Psoas muscle (tissue), 8 donors: ENCODE measurements around the gene VAMP5. TPM values are rescaled to one million over a fixed set of nuclear protein-coding genes. Genes with fewer than 3 reads are reported as not detected.
"Not testable (repeated sequence)": the region's sequence is repeated elsewhere in the genome, so short reads cannot be mapped to it uniquely, and the experiment has no call there.

ENCODE experiments used
- ATAC-seq, 4 donors: fragments of 200-7000 bp; cut with Tn5 transposase; one replicate each; pipeline ENCODE4 v1.9.1; 2020; ENCODE audit warnings: moderate library complexity in 3 of 4, mild to moderate bottlenecking in 2 of 4
- DNase-seq, 2 donors: peaks; one replicate each; pipeline ENCODE4 v3.0.0-alpha.2; 2020
- H3K27ac ChIP-seq: fragments of 200-600 bp; one replicate; pipeline ENCODE4 v1.8.0; 2022
- H3K27me3 ChIP-seq, 3 donors: fragments of 200-600 bp in 1 of 3; one replicate each; pipeline versions ENCODE4 v1.6.1 to v1.8.0; 2013 to 2022; ENCODE audit warnings: low read length in 2 of 3, mild to moderate bottlenecking in 2 of 3, moderate library complexity in 1 of 3; ENCODE audit not compliant: insufficient read depth in 3 of 3
- H3K36me3 ChIP-seq, 2 donors: fragments of 200-600 bp in 1 of 2; one replicate each; pipeline versions ENCODE4 v1.6.1 to v1.8.0; 2013 to 2022; ENCODE audit warnings: low read depth in 1 of 2, mild to moderate bottlenecking in 1 of 2, moderate library complexity in 1 of 2; ENCODE audit not compliant: insufficient read depth in 1 of 2
- H3K4me1 ChIP-seq: fragments of 200-600 bp; one replicate; pipeline ENCODE4 v1.8.0; 2022
- H3K4me3 ChIP-seq: fragments of 200-600 bp; one replicate; pipeline ENCODE4 v1.8.0; 2022; ENCODE audit warnings: mild to moderate bottlenecking
- H3K9me3 ChIP-seq: fragments of 200-600 bp; one replicate; pipeline ENCODE4 v1.8.0; 2022
- CTCF ChIP-seq: fragments of 200-600 bp; IDR thresholded peaks from one replicate; pipeline ENCODE4 v1.8.0; 2022; ENCODE audit warnings: antibody characterized with exemption
- WGBS, 3 donors: extraction: QIAGEN DNeasy Blood & Tissue Kit; methylation state at CpG; one replicate each; pipeline versions ENCODE4 v1.1.6 to v1.1.7; 2013; 5-methylcytosine and 5-hydroxymethylcytosine counted together
- intact Hi-C, 2 donors: fragments of 100-400 bp; cut with DNase I; formaldehyde crosslinking; loops; one replicate each; pipeline versions ENCODE4 v1.11.0 to v1.14.2; 2022
- polyA plus RNA-seq, 3 donors: library from polyadenylated mRNA; stranded (reverse); fragments of 200-250 nt; gene quantifications; one replicate each; pipeline ENCODE4 v1.2.3, GENCODE V29; 2013
- total RNA-seq, 4 donors: library from RNA; stranded (reverse); fragmentation: NEBNext Ultra II Directional in 2 of 4; extraction: Animal tissue kit (Norgen Biotek cat#: 25700) in 2 of 4; gene quantifications; one replicate each; pipeline versions ENCODE4 v1.2.1 to v1.2.4, GENCODE V29; 2021 to 2023
- donor health status: healthy with polysubstance abuse.
- donor health status: DM: no; HTN: no; CAD: no; lungs with moderate emphysema.
- donor health status: Bipolar disorder and iron deficiency.
- donor health status: healthy.
- donor health status: DM: yes; HTN: yes; CAD: no.
- donor health status: DM: no; HTN: no; CAD: no.
- donor health status: DM: no; HTN: no; CAD: no.
- donor health status: DM: yes; HTN: yes; CAD: no.

The VAMP5 gene
- total and polyA plus RNA-seq, 7 donors, result 58.1 to 149 (median 95.0) TPM

GRCh38 chr2:85554980-85555612 is 29.1 kb upstream of the VAMP5 start:
- H3K36me3 ChIP-seq, result peaks cover 10 to 93% of the 10 kb centered on the region in 2 donors

GRCh38 chr2:85557130-85557529 is 27.1 kb upstream of the VAMP5 start:
- H3K36me3 ChIP-seq, result peaks cover 7 to 75% of the 10 kb centered on the region in 2 donors
- H3K4me3 ChIP-seq, result no peak overlapping the region
- WGBS, 3 donors, result 91 to 95% (median 93%) methylated on average over 5 of the region's 5 CpGs
- no peak overlapping the region for H3K27ac ChIP-seq
- ATAC-seq, result no peak
- peaks cover 12% of the 10 kb centered on the region for H3K4me1 ChIP-seq
- H3K9me3 ChIP-seq, result no peaks in the 10 kb centered on the region
- intact Hi-C loops, result loop anchor here in 1 of 2 donors (2.0 kb wide), 1 partner anchor 128 kb away; no protein-coding TSS in a partner anchor
- TF ChIP-seq CTCF, result no peak
- H3K27me3 ChIP-seq, result no peaks in the 10 kb centered on the region
- DNase-seq, result no peak

More at GRCh38 chr2:85554980-85555612, 29.1 kb upstream of the VAMP5 start:
- Histone ChIP-seq H3K9me3 (no peaks in the 10 kb centered on the region), H3K27me3 (no peaks in the 10 kb centered on the region), H3K27ac (peak overlapping the region; percentile 46), H3K4me1 (peaks cover 11% of the 10 kb centered on the region), H3K4me3 (no peak overlapping the region)
- intact Hi-C loops, result no loop called here
- ATAC-seq, result peak in 1 of 4 donors; percentile 7
- 89 to 92% (median 91%) methylated on average over 3 of the region's 3 CpGs for WGBS, 3 donors
- TF ChIP-seq CTCF, result no peak
- no peak for DNase-seq

GRCh38 chr2:85558160-85558559 is 26.1 kb upstream of the VAMP5 start:
- intact Hi-C loops, result no loop called here
- WGBS, 3 donors, result 95 to 100% (median 96%) methylated on average over 1 of the region's 1 CpG
- Histone ChIP-seq H3K36me3 (peaks cover 7 to 65% of the 10 kb centered on the region in 2 donors), H3K4me3 (no peak overlapping the region), H3K27ac (no peak overlapping the region), H3K4me1 (peaks cover 12% of the 10 kb centered on the region), H3K9me3 (no peaks in the 10 kb centered on the region), H3K27me3 (no peaks in the 10 kb centered on the region)
- ATAC-seq, result no peak
- TF ChIP-seq CTCF, result no peak
- no peak for DNase-seq

- H3K36me3 ChIP-seq, result peaks cover 4 to 43% of the 10 kb centered on the region in 2 donors
- H3K4me3 ChIP-seq, result peak overlapping the region; percentile 81
- H3K4me1 ChIP-seq, result peaks cover 12% of the 10 kb centered on the region
- peak overlapping the region; percentile 88 for H3K27ac ChIP-seq
- intact Hi-C loops, result loop anchor here (5.0 kb wide), 1 partner anchor 37 kb away; the partner anchor contains the start of gene RNF181 (in 2 of the 2)
- not testable (repeated sequence) for H3K9me3 ChIP-seq, H3K27me3 ChIP-seq, DNase-seq, ATAC-seq
- WGBS, 3 donors, result 77 to 81% (median 81%) methylated on average over 12 of the region's 12 CpGs
Measured at GRCh38 chr2:85560403-85560726, 23.9 kb upstream of the VAMP5 start.

GRCh38 chr2:85560812-85561279 is 23.4 kb upstream of the VAMP5 start:
- Histone ChIP-seq H3K36me3 (peaks cover 4 to 38% of the 10 kb centered on the region in 2 donors), H3K4me1 (peaks cover 12% of the 10 kb centered on the region), H3K4me3 (peak overlapping the region; percentile 81), H3K9me3 (no peaks in the 10 kb centered on the region), H3K27me3 (no peaks in the 10 kb centered on the region), H3K27ac (peak overlapping the region; percentile 88)
- TF ChIP-seq CTCF, result no peak
- intact Hi-C loops, result loop anchor here (5.0 kb wide), 1 partner anchor 36 kb away; the partner anchor contains the start of gene RNF181 (in 2 of the 2)
- 3 to 4% (median 3%) methylated on average over 13 to 14 of the region's 14 CpGs for WGBS, 3 donors
- no peak for DNase-seq
- peak in 2 of 4 donors; percentile 13 to 26 for ATAC-seq
